HG02588 (cell line): Measurements from ENCODE around the gene EPC2.

Experiments
- ATAC-seq: cut with Tn5 transposase; IDR thresholded peaks from one replicate; pipeline ENCODE4 v1.9.1; 2021; ENCODE audit warnings: mild to moderate bottlenecking, moderate library complexity; ENCODE audit not compliant: unreplicated experiment

The EPC2 gene, protein sequence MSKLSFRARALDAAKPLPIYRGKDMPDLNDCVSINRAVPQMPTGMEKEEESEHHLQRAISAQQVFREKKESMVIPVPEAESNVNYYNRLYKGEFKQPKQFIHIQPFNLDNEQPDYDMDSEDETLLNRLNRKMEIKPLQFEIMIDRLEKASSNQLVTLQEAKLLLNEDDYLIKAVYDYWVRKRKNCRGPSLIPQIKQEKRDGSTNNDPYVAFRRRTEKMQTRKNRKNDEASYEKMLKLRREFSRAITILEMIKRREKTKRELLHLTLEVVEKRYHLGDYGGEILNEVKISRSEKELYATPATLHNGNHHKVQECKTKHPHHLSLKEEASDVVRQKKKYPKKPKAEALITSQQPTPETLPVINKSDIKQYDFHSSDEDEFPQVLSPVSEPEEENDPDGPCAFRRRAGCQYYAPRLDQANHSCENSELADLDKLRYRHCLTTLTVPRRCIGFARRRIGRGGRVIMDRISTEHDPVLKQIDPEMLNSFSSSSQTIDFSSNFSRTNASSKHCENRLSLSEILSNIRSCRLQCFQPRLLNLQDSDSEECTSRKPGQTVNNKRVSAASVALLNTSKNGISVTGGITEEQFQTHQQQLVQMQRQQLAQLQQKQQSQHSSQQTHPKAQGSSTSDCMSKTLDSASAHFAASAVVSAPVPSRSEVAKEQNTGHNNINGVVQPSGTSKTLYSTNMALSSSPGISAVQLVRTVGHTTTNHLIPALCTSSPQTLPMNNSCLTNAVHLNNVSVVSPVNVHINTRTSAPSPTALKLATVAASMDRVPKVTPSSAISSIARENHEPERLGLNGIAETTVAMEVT

DNA sequence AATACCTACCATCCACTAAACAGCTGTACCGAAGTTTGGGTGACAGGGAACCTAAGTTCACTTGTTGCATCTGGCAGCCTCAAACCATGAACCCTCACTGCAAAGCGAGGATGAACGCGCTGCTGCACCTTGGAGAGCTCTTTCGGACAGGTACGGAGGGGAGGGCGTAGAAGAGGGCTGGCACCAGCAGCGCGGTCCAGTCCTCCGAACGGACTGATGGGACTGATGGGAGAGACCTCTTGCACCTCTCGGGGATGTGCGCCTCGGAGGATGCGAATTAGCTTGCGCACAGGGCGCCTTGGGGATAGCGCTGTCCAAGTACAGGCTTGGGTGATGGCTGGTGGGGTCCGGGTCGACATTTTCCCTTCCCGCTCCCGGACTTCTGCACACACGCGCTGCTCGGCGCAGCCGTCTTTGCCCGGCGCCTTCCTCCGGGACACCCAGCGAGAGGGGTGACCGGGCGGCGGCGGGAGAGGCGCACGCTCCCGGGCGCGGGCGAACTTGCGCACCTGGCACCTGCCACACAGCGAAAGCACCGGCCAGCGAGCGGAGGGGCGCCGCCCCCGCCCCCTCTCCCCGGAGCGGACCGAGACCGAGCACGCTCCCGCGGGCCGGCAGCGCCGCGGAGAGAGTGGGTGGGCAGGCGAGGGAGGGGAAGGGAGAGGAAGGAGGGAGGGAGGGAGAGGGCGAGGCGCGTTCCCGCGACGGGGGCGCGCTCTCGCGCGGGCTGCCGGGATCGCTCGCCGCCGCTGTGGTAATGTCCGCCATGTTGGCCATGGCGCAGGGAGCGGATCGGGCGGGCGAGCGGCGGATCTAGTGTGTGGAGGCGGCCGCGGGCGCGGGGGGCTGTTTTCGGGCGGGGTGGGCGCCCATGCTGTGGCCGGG, at the start of gene EPC2:
EPC2 (plus strand) TSS at position 754 of the 885 bp plus-strand sequence. CDS start 267 bp downstream, outside the sequence.
- ATAC-seq: peak; percentile 59

DNA sequence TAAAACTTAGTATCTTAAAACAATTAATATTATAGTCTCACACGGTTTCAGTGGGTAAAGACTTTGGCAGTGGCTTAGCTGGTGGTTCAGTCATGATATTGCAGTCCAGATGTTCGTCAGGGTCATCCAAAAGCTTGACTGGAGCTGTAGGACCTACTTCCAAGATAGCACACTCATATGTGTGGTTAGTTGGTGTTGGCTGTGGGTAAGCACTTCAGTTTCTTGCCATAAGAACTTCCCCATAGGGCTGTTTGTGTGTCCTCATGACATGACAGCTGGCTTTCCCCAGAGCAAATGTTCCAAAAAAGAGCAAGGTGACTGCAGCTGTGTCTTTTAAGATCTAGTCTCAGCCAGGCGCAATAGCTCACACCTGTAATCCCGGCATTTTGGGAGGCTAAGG, 48.5 kb upstream of the EPC2 start:
- no peak for ATAC-seq

DNA sequence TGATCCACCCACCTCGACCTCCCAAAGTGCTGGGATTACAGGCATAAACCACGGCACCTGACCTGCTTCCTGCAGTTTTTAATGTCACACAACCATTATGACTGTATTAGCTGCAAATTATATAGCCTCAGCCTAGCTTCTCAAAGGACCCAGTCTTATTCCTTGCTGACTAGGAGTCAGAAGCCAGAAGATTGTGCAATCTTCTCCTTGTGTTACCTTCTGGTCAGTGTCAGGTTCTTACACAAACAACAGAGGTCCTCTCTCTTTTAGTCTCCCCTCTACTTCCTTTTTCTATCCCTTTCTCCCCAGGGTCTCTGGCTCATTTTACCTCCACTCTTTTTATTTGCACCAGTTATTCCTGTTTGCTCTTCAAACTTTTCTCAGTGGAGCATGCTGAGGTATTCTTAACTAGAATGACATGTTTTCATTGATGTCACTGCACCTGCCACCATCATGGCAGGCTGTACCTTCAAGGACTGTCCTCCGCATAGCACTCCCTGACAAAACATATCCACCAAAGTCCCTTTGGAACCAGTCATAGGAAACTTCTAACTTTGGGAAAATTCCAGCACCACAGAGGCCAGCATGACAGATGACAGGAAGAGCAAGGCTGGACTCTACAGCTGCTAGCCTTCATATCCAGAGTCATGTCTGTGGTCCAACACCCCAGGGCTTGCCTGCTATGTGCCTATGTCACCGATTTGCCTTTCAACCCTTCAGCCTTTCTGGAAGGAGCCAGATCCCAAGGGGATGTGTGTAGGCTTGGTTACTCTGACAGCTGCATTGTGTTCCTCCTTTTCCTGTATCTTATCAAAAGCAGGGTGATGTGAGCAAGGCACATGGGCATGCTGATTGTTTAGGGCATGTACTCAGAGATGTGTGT, 45.2 kb upstream of the EPC2 start:
- ATAC-seq: no peak

DNA sequence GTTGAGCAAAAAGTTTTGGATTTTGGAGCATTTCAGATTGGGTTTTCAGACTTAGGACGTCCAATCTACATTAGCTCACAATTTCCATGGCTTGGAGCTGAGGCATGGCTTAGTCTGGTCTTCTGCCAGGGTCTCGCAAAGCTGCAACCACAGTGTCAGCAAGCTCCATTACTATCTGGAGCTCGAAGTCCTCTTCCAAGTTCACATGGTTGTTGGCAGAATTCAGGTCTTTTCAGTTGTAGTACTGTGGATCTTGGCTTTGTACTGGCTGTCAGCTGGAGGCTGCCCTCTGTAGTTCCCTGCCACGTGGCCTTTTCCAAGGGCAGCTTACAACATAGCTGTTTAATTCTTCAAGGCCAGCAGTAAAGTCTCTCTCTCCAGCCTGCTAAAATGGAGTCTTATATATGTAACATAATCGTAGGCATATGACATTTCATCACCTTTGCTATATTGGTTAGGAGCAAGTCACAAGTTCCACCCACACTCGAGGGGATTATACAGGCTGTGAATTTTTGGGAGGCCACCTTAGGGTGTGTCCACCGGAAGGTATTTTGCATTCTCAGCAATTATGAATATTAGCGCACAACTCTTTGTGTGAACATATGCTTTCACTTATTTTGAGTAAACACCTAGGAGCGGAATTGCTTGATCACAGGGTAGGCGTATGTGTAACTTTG, 41.5 kb upstream of the EPC2 start:
- no peak for ATAC-seq

DNA sequence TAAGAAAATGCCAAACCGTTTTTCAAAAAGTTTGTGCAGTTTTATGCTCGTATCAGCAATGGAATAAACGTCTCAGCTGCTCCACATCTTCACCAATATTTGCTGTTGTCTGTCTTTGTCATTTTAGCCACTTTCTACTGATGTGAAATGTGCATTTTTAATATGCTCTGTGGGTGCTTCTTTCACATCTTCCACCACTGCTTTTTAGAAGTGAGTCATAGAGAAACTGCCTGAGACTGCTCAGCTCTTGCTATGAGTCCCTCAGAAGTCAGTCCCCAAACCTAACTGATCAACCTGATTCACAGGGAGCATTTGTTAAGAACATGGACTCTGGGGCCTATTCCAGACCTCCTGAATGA, 41.0 kb upstream of the EPC2 start:
- peak; percentile 99 for ATAC-seq

DNA sequence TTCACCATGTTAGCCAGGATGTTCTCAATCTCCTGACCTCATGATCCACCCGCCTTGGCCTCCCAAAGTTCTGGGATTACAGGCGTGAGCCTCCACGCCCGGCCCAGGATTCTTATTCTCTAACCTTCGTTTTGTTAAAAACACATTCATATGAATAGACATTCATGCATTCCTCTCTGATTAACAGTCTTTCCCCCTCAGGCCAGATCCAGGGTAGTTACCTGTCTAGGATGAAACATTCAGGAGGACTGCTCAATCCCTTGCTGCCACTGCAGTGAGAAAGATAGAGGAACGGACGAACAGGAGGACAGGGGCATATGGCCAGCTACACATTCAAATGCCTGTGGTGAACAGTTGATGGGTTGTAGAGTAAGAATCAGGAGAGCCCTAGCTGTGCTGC, 39.6 kb upstream of the EPC2 start:
- ATAC-seq: no peak

DNA sequence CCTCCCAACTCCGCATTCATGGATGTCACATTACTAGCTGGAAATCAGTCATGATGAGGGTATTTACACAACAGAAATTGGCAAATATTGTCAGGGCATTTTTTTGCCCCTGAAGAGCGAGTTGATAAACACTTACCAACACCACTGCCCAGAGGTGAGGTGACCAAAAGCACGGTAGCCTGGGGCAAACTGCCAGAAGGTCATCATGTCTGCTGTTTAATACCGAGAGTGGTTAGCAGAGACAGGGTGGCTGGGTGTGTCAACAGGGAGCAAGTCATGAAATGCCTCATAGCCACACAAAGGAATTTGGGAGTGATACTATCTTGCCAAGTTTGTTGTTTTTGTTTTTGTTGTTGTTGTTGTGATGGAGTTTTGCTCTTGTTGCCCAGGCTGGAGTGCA, 37.0 kb upstream of the EPC2 start:
- no peak for ATAC-seq

DNA sequence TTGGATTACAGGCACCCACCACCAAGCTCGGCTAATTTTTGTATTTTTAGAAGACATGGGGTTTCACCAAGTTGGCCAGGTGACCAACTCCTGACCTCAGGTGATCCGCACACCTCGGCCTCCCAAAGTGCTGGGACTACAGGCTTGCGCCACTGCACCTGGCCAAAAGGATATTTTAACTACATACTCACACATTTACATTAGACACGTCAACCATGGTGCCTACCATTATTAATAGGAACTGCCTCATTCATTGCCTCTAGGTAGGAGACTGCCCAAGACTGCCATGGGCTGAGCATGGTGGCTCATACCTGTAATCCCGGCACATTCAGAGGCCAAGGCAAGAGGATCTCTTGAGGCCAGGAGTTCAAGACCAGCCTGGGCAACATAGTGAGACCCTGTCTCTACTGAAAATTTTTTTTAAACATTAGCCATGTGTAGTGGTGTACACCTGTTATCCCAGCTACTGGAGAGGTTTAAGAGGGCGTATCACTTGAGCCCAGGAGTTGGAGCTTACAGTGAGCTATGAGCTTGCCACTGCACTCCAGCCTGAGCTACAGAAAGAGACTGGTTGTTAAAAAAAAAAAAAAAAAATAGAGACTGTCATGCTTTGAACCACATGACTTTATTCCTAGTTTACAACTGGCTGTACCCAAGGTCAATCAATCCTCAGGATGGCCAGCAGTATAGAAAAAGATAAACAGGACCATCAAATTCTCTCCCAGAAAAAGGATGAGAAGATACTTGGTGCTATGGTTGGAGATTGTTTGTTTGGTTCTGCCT, 31.1 kb upstream of the EPC2 start:
- no peak for ATAC-seq

DNA sequence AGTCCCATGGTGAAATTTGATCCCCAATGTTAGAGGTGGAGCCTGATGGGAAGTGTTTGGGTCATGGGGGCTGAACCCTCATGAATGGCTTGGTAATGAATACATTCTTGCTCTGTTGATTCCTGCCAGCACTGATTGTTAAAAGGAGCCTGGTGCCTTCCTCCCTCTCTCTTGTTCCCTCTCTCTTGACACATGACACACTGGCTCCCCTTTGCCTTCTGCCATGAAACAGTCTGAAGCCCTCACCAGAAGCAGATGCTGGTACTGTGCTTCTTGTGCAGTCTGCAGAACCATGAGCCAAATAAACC, 30.6 kb upstream of the EPC2 start:
- ATAC-seq: peak; percentile 21

DNA sequence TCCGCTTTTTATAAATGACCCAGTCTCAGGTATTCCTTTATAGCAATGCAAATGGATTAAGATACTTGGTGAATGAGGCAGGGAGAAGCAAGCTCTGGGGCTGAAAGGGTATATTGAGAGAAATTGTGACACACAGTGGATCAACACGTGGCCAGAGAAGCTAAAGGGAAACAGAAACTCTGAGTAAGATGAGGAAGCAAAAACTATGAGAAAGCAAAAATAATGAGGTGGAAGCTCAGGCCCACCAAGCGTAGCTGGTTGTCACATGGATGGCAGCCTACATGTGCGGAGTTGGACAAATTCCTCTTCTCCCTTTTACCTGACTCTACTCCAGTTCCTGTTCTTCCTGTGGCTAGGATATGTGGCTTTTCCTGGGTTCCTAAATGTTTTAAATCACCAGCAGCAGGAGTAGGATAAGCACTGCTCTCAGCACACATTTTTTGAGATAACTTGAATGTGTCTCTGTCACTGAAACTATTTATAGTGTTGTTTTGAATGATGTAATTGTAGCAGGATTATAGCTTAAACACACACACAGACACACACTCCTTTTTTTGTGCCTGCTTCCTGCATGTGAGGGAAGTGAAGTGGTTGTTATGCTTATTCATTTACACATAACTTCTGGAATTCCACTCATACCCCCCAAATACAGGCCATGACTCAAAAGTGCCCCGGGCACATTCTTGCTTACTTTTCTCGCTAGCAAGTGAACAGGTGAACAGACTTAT, 30.1 kb upstream of the EPC2 start:
- ATAC-seq: peak; percentile 95

DNA sequence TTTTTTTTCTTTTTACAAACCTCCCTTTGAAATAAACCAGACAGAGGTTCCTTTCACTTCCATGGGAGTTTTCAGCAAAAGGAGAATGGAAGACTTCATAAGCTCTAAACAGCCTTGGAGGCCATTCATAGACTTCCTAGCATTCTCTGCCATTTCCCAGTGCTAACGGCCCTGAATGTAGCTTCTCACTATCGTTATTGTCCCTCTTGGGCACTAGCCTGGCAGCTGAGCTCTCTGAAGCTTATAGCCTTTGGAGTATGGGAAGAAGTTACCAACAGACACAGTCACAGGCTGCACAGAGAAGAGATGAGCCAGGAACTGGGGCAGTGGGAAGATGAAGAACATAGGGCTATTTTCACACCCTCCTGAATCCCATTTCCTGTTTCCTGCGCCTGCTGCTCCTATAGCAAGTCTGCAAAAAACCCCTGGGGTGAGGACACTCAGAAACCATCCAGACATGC, 29.1 kb upstream of the EPC2 start:
- no peak for ATAC-seq

DNA sequence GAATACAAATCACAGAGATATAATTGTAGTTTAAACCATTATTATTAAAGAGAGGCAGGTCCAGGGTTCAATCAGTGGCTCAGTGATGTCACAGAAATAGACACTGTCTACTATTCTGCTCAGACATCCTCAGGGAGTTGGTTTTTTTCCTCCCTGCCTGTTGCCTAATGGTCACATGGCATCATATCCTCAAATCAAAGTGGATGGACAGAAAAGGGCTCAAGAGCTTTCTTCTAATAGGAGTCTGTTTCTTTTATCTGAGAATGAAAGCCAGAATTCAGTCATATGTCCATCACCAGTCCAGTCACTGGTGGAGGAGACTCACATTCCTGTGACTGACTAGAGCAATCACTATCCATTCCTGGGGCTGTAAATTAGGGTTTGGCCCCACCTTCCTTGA, 27.9 kb upstream of the EPC2 start:
- no peak for ATAC-seq

DNA sequence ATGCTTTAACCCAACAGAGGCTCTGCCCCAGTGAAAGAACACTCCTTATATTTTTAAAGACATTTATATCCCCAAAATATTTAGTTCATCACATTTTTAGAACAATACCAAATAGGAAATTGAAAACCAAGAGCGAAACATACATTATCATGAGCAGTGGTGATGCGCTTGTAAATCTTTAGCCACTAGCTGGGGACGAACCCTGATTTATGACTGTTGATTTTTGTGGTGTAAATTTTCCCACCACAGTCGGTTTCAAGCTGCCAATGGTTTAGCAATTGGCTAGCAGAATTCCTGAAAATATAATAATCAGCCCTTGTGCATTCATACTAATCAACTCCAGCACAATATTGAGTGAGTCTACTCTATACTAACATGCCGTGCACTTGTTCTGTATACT, 27.3 kb upstream of the EPC2 start:
- no peak for ATAC-seq

DNA sequence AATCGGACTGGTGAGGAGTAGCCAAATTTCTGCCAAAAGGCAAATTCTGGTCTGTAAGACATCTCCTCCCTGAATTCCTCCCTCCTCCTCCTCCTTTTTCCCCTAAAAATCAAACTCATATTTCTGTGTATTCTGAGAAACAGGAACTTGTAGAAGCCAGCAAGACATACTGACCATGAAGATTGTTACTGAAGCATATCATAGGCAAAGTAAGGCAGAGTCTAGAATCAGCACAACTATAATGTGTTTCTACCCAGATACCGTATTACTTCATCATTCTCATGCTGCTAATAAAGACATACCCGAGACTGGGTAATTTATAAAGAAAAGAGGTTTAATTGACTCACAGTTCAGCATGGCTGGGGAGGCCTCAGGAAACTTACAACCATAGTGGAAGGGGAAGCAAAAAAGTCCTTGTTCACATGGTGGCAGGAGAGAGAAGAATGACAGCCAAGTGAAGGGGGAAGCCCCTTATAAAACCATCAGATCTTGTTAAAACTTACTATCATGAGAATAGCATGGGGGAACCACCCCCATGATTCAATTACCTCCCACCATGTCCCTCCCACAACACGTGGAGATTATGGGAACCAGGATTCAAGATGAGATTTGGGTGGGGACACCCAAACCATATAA, 24.9 kb upstream of the EPC2 start:
- ATAC-seq: no peak

DNA sequence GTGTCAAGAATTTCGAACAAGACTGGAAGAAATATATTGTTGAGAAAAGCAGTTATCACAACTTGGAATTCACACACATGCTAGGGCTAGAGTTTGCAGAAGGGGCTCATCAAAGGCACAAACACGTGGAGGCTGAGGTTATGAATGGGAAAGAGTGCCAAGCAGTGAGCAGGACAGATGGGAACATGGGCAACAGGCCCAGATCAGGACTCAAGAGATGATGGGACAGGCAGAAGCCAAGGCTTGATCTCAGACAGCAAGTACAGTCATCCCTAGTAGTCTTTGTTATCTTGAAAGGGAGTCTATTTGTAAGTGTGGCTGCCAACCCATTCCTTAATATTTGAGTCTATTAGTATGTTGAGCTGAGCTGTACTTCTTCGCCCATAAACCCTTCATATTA, 22.2 kb upstream of the EPC2 start:
- no peak for ATAC-seq

DNA sequence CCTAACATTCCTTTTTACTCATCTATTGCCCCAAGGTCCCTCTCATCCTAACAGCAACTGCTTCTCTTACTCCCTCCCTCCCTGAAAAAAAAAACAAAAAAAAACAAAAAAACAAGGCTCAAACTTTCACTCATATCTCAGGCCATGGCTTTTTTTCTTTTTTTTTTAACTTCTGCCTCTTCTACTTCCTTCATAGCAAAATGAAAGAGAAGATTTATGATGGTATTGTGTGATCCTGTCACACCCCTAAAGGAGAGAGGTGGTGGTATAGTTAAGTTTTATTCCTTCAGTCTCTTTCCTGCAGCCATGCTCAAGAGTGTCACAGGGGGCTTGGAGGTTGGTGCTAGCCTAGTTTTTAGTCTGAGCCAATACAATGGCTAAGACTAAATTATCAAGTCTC, 21.5 kb upstream of the EPC2 start:
- ATAC-seq: no peak

DNA sequence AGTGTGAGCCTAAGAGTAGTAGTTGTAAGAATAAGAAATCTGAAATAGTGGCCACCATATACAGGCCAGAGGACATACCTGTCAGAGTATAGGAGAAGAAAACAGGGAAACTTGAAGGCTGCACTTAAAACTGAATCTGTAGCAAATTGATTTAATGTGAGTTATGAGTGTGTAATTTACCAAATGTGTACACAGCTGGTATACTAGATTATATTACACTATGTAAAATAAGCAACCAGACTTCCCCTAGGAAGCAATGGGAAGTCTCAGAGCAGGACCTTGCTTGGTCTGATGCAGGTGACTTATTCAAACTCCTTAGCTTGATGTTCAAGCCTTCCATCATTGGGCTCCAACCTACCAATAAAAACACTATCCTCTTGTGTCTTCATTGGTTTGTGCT, 17.3 kb upstream of the EPC2 start:
- no peak for ATAC-seq

DNA sequence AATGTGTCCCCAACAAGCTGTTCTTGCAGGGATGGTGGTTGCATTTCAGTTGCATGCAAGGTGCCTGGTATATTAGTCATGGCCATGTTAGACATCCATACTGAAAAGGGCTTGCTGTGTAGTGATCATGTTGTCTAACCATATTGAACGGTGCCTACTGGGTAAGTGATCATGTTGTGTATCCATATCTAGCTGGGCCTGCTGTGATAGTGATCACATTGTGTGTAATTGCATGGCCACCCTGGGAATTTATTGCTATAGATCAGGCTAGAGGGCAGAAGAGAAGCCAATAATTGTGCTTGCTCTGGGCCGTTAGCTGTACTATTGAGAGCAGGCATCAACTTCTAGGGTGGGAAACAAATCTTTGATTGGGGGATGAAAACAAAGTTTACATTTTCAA, 9.8 kb upstream of the EPC2 start:
- no peak for ATAC-seq
